HG02759 (cell line): ENCODE measurements around the gene SH3TC1.

Experiments used
- ATAC-seq: cut with Tn5 transposase; IDR thresholded peaks from one replicate; pipeline ENCODE4 v1.9.1; 2021; ENCODE audit warnings: mild to moderate bottlenecking, moderate library complexity; ENCODE audit not compliant: unreplicated experiment

SH3TC1 gene

DNA sequence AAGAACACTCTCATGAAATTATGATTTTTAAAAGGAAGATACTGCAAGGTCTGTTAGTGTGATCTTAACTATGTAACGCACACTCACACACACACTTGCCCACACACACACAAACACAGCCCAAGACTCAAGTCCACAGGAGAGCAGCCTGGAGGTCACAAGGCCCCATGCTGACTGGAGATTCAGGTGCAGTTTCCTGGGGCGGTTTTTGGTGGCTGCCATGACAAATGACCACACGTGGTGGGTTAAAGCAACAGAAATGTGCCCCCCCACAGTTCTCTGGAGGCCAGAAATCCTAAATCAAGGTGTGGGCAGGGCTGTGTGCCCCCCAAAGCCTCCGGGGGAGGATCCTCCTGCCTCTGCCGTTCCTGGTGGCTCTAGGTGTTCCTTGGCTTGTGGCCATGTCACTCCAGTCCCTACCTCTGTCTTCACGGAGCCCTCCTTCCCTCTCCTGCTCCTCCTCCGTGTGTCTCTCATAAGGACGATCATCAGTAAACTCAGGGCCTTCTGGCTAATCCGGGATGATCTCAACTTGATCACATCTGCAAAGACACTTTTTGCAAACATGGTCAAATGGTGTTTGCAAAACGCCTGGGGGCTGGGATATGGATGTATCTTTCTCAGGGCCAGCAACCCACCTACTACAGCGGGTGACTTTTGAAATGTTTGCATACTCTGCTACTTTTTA, 60.8 kb downstream of the SH3TC1 start:
- ATAC-seq, result no peak

DNA sequence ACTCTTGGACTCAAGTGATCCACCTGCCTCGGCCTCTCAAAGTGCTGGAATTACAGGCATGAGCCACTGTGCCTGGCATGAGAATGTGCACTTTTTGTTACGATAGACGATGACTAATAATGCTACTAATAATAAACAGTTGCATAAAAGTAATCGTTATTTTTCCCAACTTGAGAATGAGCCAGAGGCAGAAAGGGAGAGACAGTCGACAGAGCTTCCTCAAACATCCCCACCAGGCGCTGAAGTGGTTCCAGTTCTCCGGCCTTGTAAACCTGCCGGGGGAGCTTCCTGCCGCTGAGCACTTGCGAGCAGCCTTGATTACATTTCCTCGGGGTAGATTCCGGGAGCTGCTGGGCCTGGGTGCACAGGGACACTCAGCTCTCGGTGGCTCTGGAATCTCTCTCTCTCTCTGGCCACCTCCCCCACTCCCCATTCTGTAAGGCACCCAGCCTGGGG, 61.6 kb downstream of the SH3TC1 start:
- ATAC-seq, result no peak

DNA sequence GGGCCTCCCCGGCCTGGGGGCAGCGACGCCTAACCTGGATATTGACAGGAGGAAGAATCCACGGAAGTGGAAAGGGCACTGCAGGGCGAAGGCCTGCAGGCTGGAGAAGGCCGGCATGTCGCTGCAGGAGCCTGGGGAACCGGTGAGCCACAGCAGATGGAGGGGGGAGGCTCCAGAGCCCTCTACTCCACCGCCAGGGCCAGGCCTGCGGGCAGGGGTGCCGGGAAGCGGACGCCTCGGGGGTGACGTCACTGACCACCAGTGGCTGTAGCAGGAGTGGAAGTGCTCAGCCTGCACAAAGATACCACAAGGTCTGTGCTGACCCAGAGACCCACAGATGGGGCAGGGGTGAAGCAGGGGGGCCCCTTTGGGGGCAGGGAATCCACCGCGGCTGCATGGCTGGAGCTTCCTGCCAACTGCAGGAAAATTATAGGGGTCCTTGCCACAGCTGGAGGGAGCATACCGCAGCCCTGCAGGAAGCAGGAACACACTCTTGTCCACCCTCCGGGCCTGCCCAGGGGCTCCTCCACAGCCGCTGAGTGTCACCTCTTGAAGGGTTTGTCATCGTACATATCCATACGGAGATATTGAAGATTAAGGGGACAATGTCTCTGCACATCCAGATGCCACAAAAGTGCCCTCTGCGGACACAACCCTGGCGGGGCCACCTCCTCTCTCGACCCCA, 62.9 kb downstream of the SH3TC1 start:
- no peak for ATAC-seq

DNA sequence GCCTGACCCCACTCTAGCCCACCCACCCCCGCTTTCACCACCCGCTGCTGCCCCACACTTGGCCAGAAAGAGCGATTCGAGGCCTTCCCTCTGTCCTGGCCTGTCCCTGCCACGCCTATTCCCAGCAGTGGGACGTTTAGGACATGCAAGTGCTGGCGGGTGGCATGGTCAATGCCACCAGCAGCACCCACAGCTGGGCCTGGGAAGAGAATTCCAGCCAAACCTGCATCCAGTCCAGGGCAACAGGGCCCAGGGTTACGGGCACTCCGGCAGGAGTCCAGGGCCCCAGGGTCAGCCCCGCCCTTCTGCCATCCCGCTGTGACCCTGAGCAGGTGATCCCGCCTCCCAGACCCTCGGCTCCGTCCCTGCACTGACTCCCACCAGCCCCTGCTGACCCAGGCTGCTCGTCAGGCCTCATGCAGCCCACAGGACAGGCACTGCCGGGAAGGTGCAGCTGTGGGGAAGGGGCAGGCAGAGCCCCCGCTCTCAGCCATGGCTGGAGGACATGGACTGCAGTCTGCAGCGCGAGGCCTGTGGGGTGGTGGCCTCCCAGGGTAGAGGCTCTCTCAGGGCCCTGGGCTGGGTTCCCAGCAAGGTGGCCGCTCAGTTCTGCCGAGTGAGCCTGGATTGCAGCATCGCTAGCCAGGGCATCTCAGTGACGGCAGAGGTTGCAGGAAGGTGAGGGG, 63.7 kb downstream of the SH3TC1 start:
- ATAC-seq, result no peak

- no peak for ATAC-seq
These were observed 64.3 kb downstream of the SH3TC1 start for GRCh38 chr4:8263397-8263796.

DNA sequence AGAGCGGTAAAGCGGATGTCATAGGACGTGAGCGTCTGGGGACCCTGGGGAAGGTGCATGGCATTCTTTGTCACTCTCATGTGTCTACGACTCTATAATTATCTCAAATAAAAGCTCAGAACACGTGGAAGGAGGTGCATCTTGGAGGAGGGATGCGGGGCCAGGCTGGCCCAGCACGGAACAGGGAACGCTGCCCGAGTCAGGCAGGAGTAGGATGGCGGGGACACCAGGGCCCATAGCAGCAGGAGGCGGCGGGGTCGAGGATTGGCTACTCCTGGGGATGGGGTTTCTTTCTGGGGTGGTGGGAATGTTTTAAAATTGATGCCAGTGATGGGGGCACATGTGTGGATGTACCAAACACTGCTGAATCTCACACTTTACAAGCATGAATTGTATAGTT, 65.0 kb downstream of the SH3TC1 start:
- ATAC-seq, result no peak

DNA sequence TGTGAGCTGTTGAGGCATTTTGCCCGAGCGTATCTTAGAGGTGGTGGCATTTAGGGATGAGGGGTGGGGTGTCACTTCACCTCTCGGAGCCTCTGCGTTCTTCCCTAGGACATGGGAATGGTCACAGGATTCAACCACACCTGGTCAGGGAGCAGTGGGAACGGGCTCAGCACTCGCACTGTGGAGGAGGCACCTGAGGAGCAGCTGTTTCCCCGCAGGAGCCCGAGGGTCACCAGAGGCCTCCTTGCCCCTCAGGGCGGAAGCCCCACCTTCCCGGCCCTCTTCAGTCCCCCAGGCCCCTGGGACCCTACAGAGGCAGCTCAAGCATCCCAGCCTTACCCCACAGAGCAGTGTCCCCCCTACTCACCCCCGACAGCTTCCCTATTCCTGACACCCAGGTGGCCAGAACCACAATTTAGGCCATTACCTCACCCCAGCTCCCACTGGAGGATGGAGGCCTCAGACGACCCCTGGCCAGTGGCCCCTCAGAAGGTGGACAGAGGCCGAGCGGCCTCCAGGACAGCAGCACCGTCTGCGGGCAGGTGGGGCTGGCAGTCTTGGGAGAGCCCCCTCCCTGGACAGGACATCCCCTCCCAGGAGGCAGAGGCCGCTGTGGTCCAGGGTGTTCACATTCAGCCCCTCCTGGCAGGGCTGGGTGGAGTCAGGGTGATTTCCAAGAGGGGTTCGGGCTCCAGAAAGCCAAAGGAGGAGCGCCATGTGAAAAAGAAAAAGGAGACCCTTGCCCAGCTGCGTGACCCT, 66.3 kb downstream of the SH3TC1 start:
- ATAC-seq, result no peak

- no peak for ATAC-seq
These were observed 67.0 kb downstream of the SH3TC1 start for GRCh38 chr4:8266088-8266487.

DNA sequence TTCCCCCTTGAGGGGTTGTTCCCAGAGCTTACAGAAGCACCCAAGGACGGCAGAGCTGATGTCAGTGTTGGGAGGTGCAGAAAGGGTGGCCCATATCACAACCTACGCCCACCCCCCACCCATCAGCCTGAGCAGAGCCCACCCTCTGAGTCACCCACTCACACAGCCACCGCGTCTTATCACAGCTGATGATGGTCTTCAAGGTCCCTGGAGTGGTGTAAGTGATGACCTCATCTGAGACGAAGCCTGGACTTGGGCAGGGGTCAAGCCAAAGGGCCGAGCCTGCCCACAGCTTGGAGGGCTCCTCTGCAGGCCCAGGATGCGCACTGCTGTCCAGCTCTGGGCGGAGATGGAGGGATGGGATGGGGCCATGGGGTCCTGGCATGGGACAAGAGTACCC, 67.4 kb downstream of the SH3TC1 start:
- no peak for ATAC-seq

GRCh38 chr4:8267077-8267476, 68.0 kb downstream of the SH3TC1 start:
- no peak for ATAC-seq

GRCh38 chr4:8268211-8268610, 69.1 kb downstream of the SH3TC1 start:
- no peak for ATAC-seq

DNA sequence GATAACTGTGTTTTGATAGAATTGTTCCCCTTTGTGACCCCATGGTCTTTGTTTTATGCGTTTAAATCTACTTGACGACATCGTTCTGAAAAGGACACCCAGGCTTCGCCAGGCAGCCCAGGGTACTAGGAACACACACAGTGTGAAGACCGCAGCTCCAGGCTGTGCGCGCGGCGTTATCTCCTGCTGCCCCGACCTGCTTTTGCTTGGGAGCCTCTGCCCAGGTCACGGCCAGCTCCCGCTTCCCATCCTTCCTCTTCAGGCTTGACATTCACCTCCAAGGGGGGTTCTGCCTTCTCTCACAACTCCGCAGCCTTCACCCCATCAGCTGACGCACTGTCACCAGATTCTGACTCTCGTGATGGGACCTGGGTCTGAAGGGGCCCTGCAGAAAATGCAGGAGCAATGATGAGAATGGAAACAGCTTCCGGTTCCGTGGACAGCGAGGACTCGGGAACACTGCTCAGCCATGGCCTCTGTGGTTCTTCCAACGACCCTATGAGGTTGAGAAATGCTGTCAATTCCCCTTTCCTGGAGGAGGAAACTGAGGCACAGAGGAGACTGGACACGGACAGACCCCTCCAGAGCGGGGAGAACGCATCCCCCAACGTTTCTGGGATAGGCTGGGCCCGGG, 69.9 kb downstream of the SH3TC1 start:
- ATAC-seq, result no peak

- ATAC-seq, result no peak
These were observed 70.7 kb downstream of the SH3TC1 start, which contains the start of gene HTRA3 for GRCh38 chr4:8269535-8270417. Gene HTRA3, plus strand, starts transcription at chr4:8269754. Its CDS starts 215 bp downstream, at chr4:8269969.

GRCh38 chr4:8270418-8270771, 71.3 kb downstream of the SH3TC1 start:
- no peak for ATAC-seq

GRCh38 chr4:8270912-8271815, 72.1 kb downstream of the SH3TC1 start:
- ATAC-seq, result no peak

DNA sequence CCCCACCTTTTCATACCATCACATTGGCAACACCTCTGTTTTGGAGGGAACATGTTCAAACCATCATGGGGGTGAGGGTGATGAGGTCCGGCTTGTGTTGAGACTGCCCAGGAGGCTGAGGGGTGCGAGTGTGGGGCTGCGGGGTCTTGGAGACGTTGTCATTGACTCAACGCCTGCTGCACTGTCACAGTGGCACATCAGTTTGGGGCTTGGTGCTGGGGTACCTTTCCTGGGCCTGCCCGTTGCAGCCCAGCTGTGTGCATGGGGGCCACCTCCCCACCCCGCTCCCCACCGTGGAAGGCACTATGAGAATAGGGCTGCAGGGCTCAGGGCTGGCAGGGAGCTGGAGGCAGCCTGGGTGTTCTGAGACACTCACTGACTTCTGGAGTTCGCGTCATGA, 72.7 kb downstream of the SH3TC1 start:
- no peak for ATAC-seq

GRCh38 chr4:8272472-8273428, 73.7 kb downstream of the SH3TC1 start:
- ATAC-seq, result no peak

GRCh38 chr4:8273450-8273849, 74.4 kb downstream of the SH3TC1 start:
- no peak for ATAC-seq
